Neural progenitor cell (in vitro differentiated cells): ENCODE results near the gene ZBTB20. TPM values are rescaled to one million over a fixed set of nuclear protein-coding genes. Genes with fewer than 3 reads are reported as not detected.

Source experiments
- DNase-seq: peaks from one replicate; pipeline ENCODE4 v3.0.0-alpha.2; 2016; ENCODE audit warnings: low spot score
- H2AFZ ChIP-seq: fragments of 200-600 bp; sonication (generic); replicated peaks from 2 replicates; pipeline ENCODE4 v1.6.1; 2016; ENCODE audit warnings: antibody characterized with exemption
- H3F3A ChIP-seq: fragments of 200-600 bp; sonication (generic); 2 replicates; pipeline ENCODE4 v1.6.1; 2016; ENCODE audit warnings: antibody characterized with exemption, low read depth
- H3K27ac ChIP-seq: fragments of 200-600 bp; sonication (generic); 2 replicates; pipeline ENCODE4 v1.5.1; 2016; ENCODE audit warnings: mild to moderate bottlenecking
- H3K27me3 ChIP-seq: fragments of 200-600 bp; sonication (generic); 2 replicates; pipeline ENCODE4 v1.6.1; 2016; ENCODE audit warnings: mild to moderate bottlenecking, moderate library complexity
- H3K36me3 ChIP-seq: fragments of 200-600 bp; sonication (generic); 2 replicates; pipeline ENCODE4 v1.5.1; 2016
- H3K4me1 ChIP-seq: fragments of 200-600 bp; sonication (generic); 2 replicates; pipeline ENCODE4 v1.6.1; 2016; ENCODE audit warnings: mixed run types
- H3K4me2 ChIP-seq: fragments of 200-600 bp; sonication (generic); 2 replicates; pipeline ENCODE4 v1.6.1; 2016
- H3K4me3 ChIP-seq: fragments of 200-600 bp; sonication (generic); 2 replicates; pipeline ENCODE4 v1.5.1; 2016
- H3K79me2 ChIP-seq: fragments of 200-600 bp; sonication (generic); 2 replicates; pipeline ENCODE4 v1.6.1; 2016; ENCODE audit warnings: low read depth
- H3K9ac ChIP-seq: fragments of 200-600 bp; sonication (generic); 2 replicates; pipeline ENCODE4 v1.6.1; 2016
- H3K9me3 ChIP-seq: fragments of 200-600 bp; sonication (generic); 2 replicates; pipeline ENCODE4 v1.5.1; 2016; ENCODE audit warnings: low read depth
- H4K20me1 ChIP-seq: fragments of 200-600 bp; sonication (generic); 2 replicates; pipeline ENCODE4 v1.6.1; 2016; ENCODE audit warnings: low read depth
- H3K27ac Mint-ChIP-seq: 3 replicates; pipeline ENCODE4 v1.8.0; 2021; ENCODE audit warnings: mixed read lengths
- H3K27me3 Mint-ChIP-seq: 2 replicates; pipeline ENCODE4 v1.8.0; 2022; ENCODE audit warnings: low read depth, mild to moderate bottlenecking, inconsistent platforms, moderate library complexity, mixed read lengths; ENCODE audit not compliant: insufficient read depth
- H3K36me3 Mint-ChIP-seq: 3 replicates; pipeline ENCODE4 v1.8.0; 2021; ENCODE audit warnings: mixed read lengths
- H3K4me1 Mint-ChIP-seq: 3 replicates; pipeline ENCODE4 v1.8.0; 2021; ENCODE audit warnings: mixed read lengths
- H3K4me3 Mint-ChIP-seq: 3 replicates; pipeline ENCODE4 v1.8.0; 2021; ENCODE audit warnings: mild to moderate bottlenecking, moderate library complexity, mixed read lengths
- H3K9me3 Mint-ChIP-seq: 3 replicates; pipeline ENCODE4 v1.8.0; 2020; ENCODE audit warnings: mixed read lengths
- EZH2 ChIP-seq: fragments of 200-600 bp; sonication (generic); IDR thresholded peaks from 2 replicates; pipeline ENCODE4 v1.6.1; 2017; ENCODE audit warnings: antibody characterized with exemption, mild to moderate bottlenecking, moderate library complexity
- EZH2phosphoT487 ChIP-seq: fragments of 200-600 bp; sonication (generic); IDR thresholded peaks from 2 replicates; pipeline ENCODE4 v1.6.1; 2017; ENCODE audit warnings: antibody characterized with exemption
- total RNA-seq: library from RNA; depleted of rRNA; stranded (reverse); fragments of >200 nt; gene quantifications from 2 replicates; pipeline ENCODE4 v1.2.3, GENCODE V29; 2015; ENCODE audit warnings: low replicate concordance
- TF ChIP-seq, protein P1 (sequence below): fragments of 200-600 bp; sonication (generic); IDR thresholded peaks from 2 replicates; pipeline ENCODE4 v1.5.1; 2017; ENCODE audit warnings: antibody characterized with exemption, mild to moderate bottlenecking

Gene ZBTB20
- total RNA-seq, 1 donor from 2014 or later: 1.9 TPM

DNA sequence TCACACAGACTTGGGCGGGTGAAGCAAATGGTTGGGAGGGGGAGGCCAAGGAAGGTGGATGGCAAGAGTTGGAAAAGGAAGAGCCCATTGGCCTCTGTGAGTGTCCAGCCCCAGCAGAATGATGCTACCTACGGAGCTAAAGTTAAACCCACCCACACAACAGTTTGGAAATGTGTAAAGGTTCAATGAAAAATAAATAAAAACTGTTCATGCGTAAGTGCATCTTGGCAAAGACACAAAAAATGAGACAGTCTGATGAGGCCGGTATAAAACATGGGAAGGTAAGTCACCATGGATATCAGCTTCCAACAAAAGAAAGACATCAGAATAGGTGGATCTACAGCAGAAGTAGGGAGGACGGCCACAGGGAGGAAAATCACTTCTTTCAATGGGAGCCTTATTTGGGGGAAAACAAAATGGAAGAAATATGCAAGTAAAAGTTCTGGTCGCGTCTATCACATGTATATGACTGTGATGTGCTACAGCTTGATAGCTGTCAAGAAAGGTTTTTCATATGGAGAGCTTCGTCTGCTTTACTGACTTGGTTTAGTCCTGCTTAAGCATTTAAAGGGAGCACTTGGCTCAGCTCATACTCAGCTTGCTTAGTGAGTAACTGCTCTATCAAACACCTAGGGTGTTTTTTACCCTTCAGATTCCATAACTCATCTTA lies 770.4 kb downstream of the ZBTB20 start:
- Histone ChIP-seq H2AFZ (no peak overlapping the region), H3K36me3 (no peaks in the 10 kb centered on the region), H3K27ac (no peak overlapping the region), H3K4me1 (peaks cover 10% of the 10 kb centered on the region), H3F3A (no peaks in the 10 kb centered on the region), H3K9ac (no peak overlapping the region), H3K27me3 (no peaks in the 10 kb centered on the region), H3K9me3 (no peaks in the 10 kb centered on the region), H4K20me1 (no peaks in the 10 kb centered on the region), H3K79me2 (no peaks in the 10 kb centered on the region), H3K4me2 (no peak overlapping the region), H3K4me3 (no peak overlapping the region)
- Mint-ChIP-seq H3K36me3 (peaks cover 20% of the 10 kb centered on the region), H3K4me3 (no peak overlapping the region), H3K27me3 (no peaks in the 10 kb centered on the region), H3K27ac (no peak overlapping the region), H3K9me3 (no peaks in the 10 kb centered on the region), H3K4me1 (no peaks in the 10 kb centered on the region)
- DNase-seq: no peak
- TF ChIP-seq, protein P1, sequence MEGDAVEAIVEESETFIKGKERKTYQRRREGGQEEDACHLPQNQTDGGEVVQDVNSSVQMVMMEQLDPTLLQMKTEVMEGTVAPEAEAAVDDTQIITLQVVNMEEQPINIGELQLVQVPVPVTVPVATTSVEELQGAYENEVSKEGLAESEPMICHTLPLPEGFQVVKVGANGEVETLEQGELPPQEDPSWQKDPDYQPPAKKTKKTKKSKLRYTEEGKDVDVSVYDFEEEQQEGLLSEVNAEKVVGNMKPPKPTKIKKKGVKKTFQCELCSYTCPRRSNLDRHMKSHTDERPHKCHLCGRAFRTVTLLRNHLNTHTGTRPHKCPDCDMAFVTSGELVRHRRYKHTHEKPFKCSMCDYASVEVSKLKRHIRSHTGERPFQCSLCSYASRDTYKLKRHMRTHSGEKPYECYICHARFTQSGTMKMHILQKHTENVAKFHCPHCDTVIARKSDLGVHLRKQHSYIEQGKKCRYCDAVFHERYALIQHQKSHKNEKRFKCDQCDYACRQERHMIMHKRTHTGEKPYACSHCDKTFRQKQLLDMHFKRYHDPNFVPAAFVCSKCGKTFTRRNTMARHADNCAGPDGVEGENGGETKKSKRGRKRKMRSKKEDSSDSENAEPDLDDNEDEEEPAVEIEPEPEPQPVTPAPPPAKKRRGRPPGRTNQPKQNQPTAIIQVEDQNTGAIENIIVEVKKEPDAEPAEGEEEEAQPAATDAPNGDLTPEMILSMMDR: no peak
- TF ChIP-seq EZH2: no peak
- TF ChIP-seq EZH2phosphoT487: no peak

DNA sequence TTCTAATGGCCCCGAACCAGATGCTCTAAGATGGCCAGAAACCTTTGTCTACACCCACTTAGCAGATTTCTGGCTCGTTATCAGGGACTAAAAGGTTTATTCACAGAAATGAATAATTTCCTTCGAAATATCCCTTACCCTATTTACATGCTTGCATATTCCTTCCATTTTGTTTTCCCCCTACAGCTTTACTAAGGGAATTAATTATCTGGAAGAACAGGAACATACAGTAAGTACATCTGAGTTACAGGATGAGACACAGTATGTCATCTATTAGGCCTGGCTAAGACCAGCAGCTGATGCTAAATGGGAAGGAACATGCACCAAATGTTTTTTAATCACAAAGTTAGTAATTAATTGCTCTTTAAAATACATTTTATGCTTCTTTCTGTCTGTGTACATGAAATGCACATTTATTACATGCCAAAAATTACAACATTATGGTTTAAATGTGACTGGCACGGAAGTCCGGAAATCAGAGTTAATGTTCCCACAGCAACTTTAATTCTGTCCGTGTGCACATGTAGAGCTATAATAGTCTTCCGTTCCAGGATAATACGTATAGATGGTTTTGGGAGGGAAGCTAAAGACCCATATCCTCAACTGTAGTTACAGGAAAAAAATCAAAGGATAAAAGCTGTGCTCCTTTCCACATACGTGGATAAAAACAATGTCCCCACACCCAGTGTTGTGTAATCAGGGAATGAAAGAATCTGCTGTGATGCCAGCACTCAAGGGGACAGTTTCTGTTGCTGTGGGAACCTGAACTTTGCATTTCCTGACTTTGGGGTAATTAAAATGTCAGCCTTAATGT lies 771.3 kb downstream of the ZBTB20 start:
- H3K4me1 Mint-ChIP-seq: no peaks in the 10 kb centered on the region

DNA sequence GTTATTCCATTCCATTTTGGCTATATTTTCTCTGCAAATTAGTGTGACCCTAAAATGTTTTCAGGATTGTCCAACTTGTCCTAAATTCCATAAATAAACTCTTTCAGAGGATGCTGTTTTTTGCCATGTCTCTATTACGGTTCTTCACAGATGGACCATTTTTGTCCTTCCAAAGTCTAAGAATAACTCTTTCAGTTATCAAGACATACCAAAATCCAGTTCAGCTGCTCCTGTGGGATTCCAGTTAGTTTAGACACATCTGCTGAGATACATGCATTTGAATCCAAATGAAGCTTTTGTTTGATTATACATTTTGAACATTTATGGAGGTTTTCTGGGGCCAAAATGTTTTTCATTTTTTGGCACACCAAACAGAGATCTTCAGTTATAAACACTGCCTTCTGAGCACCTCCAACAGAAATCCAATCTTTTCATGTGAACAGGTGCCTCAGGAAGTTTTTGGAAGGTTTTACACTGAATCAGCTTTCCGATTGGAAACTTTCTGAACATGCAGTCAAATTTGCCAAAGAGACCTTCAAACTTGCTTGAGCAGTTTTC lies 772.6 kb downstream of the ZBTB20 start:
- H3K27ac Mint-ChIP-seq: no peak overlapping the region
- H3K9me3 Mint-ChIP-seq: no peaks in the 10 kb centered on the region
- no peaks in the 10 kb centered on the region for H3K4me1 Mint-ChIP-seq

More for the DNA sequence above, 771.3 kb downstream of the ZBTB20 start:
- Mint-ChIP-seq H3K27me3 (no peaks in the 10 kb centered on the region), H3K9me3 (no peaks in the 10 kb centered on the region), H3K27ac (no peak overlapping the region), H3K36me3 (peaks cover 20% of the 10 kb centered on the region), H3K4me3 (no peak overlapping the region)
- H3K27ac ChIP-seq: no peak overlapping the region
- no peak overlapping the region for H2AFZ ChIP-seq
- no peaks in the 10 kb centered on the region for H4K20me1 ChIP-seq
- H3K4me2 ChIP-seq: no peak overlapping the region
- no peak for DNase-seq
- no peak overlapping the region for H3K4me3 ChIP-seq
- TF ChIP-seq EZH2phosphoT487 (no peak), EZH2 (no peak)
- TF ChIP-seq, protein P1: no peak
- no peaks in the 10 kb centered on the region for H3K9me3 ChIP-seq
- H3K36me3 ChIP-seq: no peaks in the 10 kb centered on the region
- H3K4me1 ChIP-seq: peaks cover 10% of the 10 kb centered on the region
- H3K27me3 ChIP-seq: no peaks in the 10 kb centered on the region
- H3K9ac ChIP-seq: no peak overlapping the region
- no peaks in the 10 kb centered on the region for H3F3A ChIP-seq
- H3K79me2 ChIP-seq: no peaks in the 10 kb centered on the region

More for the DNA sequence above, 772.6 kb downstream of the ZBTB20 start:
- H3K9ac ChIP-seq: no peak overlapping the region
- TF ChIP-seq EZH2: no peak
- TF ChIP-seq EZH2phosphoT487: no peak
- TF ChIP-seq, protein P1: no peak
- no peaks in the 10 kb centered on the region for H3K27me3 ChIP-seq
- H3K36me3 ChIP-seq: no peaks in the 10 kb centered on the region
- no peak overlapping the region for H3K4me2 ChIP-seq
- no peak overlapping the region for H3K4me3 Mint-ChIP-seq
- no peaks in the 10 kb centered on the region for H3K9me3 ChIP-seq
- H4K20me1 ChIP-seq: no peaks in the 10 kb centered on the region
- H3K36me3 Mint-ChIP-seq: peaks cover 14% of the 10 kb centered on the region
- no peak overlapping the region for H3K27ac ChIP-seq
- H3K4me3 ChIP-seq: no peak overlapping the region
- H3F3A ChIP-seq: no peaks in the 10 kb centered on the region
- H3K27me3 Mint-ChIP-seq: no peaks in the 10 kb centered on the region
- H3K79me2 ChIP-seq: no peaks in the 10 kb centered on the region
- no peak for DNase-seq
- no peak overlapping the region for H2AFZ ChIP-seq
- H3K4me1 ChIP-seq: peaks cover 7% of the 10 kb centered on the region
